Liver (tissue), 9 donors: ENCODE results near the gene CLEC16A. TPM values are rescaled to one million over a fixed set of nuclear protein-coding genes. Genes with fewer than 3 reads are reported as not detected.

ENCODE experiments used
- DNase-seq: peaks from one replicate; pipeline ENCODE4 v3.0.0-alpha.2; 2017; ENCODE audit warnings: low spot score
- H3K27ac ChIP-seq, 2 donors: one replicate each; pipeline ENCODE4 v1.7.0; 2013; ENCODE audit warnings: inconsistent platforms in 2 of 2, low read length in 2 of 2, control low read depth in 1 of 2, low read depth in 1 of 2, mild to moderate bottlenecking in 1 of 2
- H3K27me3 ChIP-seq, 4 donors: one replicate each; pipeline versions ENCODE4 v1.6.1 to v1.7.0; 2013; ENCODE audit warnings: low read length in 3 of 4, inconsistent platforms in 1 of 4, mild to moderate bottlenecking in 1 of 4, moderate library complexity in 1 of 4; ENCODE audit not compliant: control insufficient read depth in 4 of 4, insufficient read depth in 4 of 4
- H3K36me3 ChIP-seq, 4 donors: one replicate each; pipeline versions ENCODE4 v1.6.1 to v1.7.0; 2013; ENCODE audit warnings: low read length in 3 of 4, mild to moderate bottlenecking in 3 of 4, low read depth in 1 of 4, moderate library complexity in 1 of 4; ENCODE audit not compliant: control insufficient read depth in 4 of 4, insufficient read depth in 3 of 4
- H3K4me1 ChIP-seq, 4 donors: one replicate each; pipeline versions ENCODE4 v1.6.1 to v1.7.0; 2013; ENCODE audit warnings: low read length in 3 of 4, mild to moderate bottlenecking in 3 of 4, moderate library complexity in 1 of 4; ENCODE audit not compliant: control insufficient read depth in 4 of 4, insufficient read depth in 4 of 4
- H3K4me3 ChIP-seq, 3 donors: one replicate each; pipeline versions ENCODE4 v1.6.1 to v1.7.0; 2013; ENCODE audit warnings: low read length in 3 of 3, control low read depth in 1 of 3, low read depth in 1 of 3, mild to moderate bottlenecking in 1 of 3
- H3K9ac ChIP-seq, 2 donors: one replicate each; pipeline ENCODE4 v1.7.0; 2013; ENCODE audit warnings: low read length in 2 of 2, mild to moderate bottlenecking in 2 of 2, moderate library complexity in 2 of 2, control low read depth in 1 of 2, low read depth in 1 of 2
- H3K9me3 ChIP-seq, 4 donors: one replicate each; pipeline versions ENCODE4 v1.6.1 to v1.7.0; 2013; ENCODE audit warnings: low read length in 3 of 4; ENCODE audit not compliant: control insufficient read depth in 4 of 4
- EGR1 ChIP-seq, 2 donors: IDR thresholded peaks; 2 replicates each; pipeline ENCODE4 v1.6.1; 2016 to 2018; ENCODE audit warnings: antibody characterized with exemption in 2 of 2, low read depth in 2 of 2
- FOXA1 ChIP-seq: IDR thresholded peaks from 2 replicates; pipeline ENCODE4 v1.6.1; 2016; ENCODE audit warnings: antibody characterized with exemption
- FOXA2 ChIP-seq: IDR thresholded peaks from 2 replicates; pipeline ENCODE4 v1.6.1; 2016; ENCODE audit warnings: antibody characterized with exemption
- GABPA ChIP-seq, 2 donors: IDR thresholded peaks in 1 of 2; conservative IDR thresholded peaks in 1 of 2; 2 replicates each; pipeline ENCODE4 v1.6.1; 2016; ENCODE audit warnings: antibody characterized with exemption in 2 of 2, mild to moderate bottlenecking in 1 of 2, moderate library complexity in 1 of 2
- HNF4A ChIP-seq, 2 donors: conservative IDR thresholded peaks; 2 replicates each; pipeline ENCODE4 v1.6.1; 2016; ENCODE audit warnings: antibody characterized with exemption in 2 of 2, mild to moderate bottlenecking in 2 of 2
- HNF4G ChIP-seq: IDR thresholded peaks from 2 replicates; pipeline ENCODE4 v1.6.1; 2016; ENCODE audit warnings: antibody characterized with exemption
- JUND ChIP-seq, 2 donors: IDR thresholded peaks; 2 replicates each; pipeline ENCODE4 v1.6.1; 2016; ENCODE audit warnings: antibody characterized with exemption in 2 of 2
- NR2F2 ChIP-seq: IDR thresholded peaks from 2 replicates; pipeline ENCODE4 v1.6.1; 2016; ENCODE audit warnings: antibody characterized with exemption
- RAD21 ChIP-seq, 2 donors: IDR thresholded peaks; 2 replicates each; pipeline ENCODE4 v1.6.1; 2016; ENCODE audit warnings: antibody characterized with exemption in 2 of 2, mild to moderate bottlenecking in 2 of 2
- RXRA ChIP-seq, 2 donors: IDR thresholded peaks; 2 replicates each; pipeline ENCODE4 v1.6.1; 2017 to 2018; ENCODE audit warnings: antibody characterized with exemption in 2 of 2, mild to moderate bottlenecking in 1 of 2
- SP1 ChIP-seq: IDR thresholded peaks from 2 replicates; pipeline ENCODE4 v1.6.1; 2018; ENCODE audit warnings: antibody characterized with exemption, mild to moderate bottlenecking
- TAF1 ChIP-seq: conservative IDR thresholded peaks from 2 replicates; pipeline ENCODE4 v1.6.1; 2016; ENCODE audit warnings: antibody characterized with exemption, mild to moderate bottlenecking
- YY1 ChIP-seq: IDR thresholded peaks from 2 replicates; pipeline ENCODE4 v1.6.1; 2016; ENCODE audit warnings: antibody characterized with exemption, mild to moderate bottlenecking
- WGBS: extraction: QIAGEN DNeasy Blood & Tissue Kit; methylation state at CpG from one replicate; pipeline ENCODE4 v1.1.7; 2013; 5-methylcytosine and 5-hydroxymethylcytosine counted together
- polyA plus RNA-seq, 2 donors: library from polyadenylated mRNA; stranded (reverse) in 1 of 2; unstranded in 1 of 2; fragments of 200-250 nt in 1 of 2; fragments of >200 nt in 1 of 2; fragmentation: Nextera tagmentation in 1 of 2; extraction: Ambion mirVana in 1 of 2; gene quantifications; one replicate each; pipeline versions ENCODE4 v1.2.1 to v1.2.3, GENCODE V29; 2013 to 2015
- total RNA-seq, 2 donors: library from RNA; depleted of rRNA; stranded (reverse); fragments of >200 nt; gene quantifications; one replicate each; pipeline ENCODE4 v1.2.3, GENCODE V29; 2014
- TF ChIP-seq, protein P1 (sequence below): IDR thresholded peaks from 2 replicates; pipeline ENCODE4 v1.6.1; 2016; ENCODE audit warnings: antibody characterized with exemption
- TF ChIP-seq, protein P2 (sequence below): IDR thresholded peaks from 2 replicates; pipeline ENCODE4 v1.6.1; 2016; ENCODE audit warnings: antibody characterized with exemption, mild to moderate bottlenecking
- TF ChIP-seq, protein P3 (sequence below): fragments of 150-350 bp; IDR thresholded peaks from 2 replicates; pipeline ENCODE4 v1.5.1; 2017; ENCODE audit warnings: improper control_type of control experiment, low read depth, low read length; ENCODE audit not compliant: missing input control
- TF ChIP-seq, protein P4 (sequence below): IDR thresholded peaks from 2 replicates; pipeline ENCODE4 v1.6.1; 2016; ENCODE audit warnings: antibody characterized with exemption
- TF ChIP-seq, protein P5 (sequence below): IDR thresholded peaks from 2 replicates; pipeline ENCODE4 v1.6.1; 2016; ENCODE audit warnings: antibody characterized with exemption
- donor health status: healthy.
- donor health status: healthy.
- donor health status: healthy.
- donor health status: healthy.
- donor health status: healthy.

CLEC16A gene
- total and polyA plus RNA-seq, 4 donors = 9.7 to 23.0 (median 17.4) TPM

DNA sequence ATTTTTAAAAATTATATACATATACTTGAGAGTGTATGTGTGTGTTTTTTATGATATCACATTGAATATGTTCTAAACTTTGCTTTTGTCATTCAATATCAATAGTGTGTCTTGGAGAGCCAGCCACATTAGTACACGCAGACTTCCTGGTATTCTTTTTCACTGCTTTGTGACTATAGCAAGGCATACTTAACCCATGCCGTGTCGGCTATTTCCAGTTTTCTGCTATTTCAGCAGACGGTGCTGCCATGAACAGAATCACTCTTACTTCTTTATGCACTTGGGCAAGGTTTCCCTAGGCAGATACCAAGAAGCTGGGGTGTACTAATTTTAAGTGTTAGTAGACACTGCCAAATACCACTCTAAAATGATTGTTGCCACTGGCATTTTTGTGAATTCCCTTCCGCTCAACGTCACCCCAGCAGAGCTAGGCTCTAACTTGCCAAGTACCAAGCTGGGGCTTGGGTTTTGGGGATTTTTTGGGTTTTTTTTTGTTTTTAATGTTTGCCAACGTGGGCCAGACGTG is 176.8 kb downstream of the CLEC16A start (continued):
- TF ChIP-seq, protein P1, sequence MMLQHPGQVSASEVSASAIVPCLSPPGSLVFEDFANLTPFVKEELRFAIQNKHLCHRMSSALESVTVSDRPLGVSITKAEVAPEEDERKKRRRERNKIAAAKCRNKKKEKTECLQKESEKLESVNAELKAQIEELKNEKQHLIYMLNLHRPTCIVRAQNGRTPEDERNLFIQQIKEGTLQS = no peak
- no peak for TF ChIP-seq TAF1

DNA sequence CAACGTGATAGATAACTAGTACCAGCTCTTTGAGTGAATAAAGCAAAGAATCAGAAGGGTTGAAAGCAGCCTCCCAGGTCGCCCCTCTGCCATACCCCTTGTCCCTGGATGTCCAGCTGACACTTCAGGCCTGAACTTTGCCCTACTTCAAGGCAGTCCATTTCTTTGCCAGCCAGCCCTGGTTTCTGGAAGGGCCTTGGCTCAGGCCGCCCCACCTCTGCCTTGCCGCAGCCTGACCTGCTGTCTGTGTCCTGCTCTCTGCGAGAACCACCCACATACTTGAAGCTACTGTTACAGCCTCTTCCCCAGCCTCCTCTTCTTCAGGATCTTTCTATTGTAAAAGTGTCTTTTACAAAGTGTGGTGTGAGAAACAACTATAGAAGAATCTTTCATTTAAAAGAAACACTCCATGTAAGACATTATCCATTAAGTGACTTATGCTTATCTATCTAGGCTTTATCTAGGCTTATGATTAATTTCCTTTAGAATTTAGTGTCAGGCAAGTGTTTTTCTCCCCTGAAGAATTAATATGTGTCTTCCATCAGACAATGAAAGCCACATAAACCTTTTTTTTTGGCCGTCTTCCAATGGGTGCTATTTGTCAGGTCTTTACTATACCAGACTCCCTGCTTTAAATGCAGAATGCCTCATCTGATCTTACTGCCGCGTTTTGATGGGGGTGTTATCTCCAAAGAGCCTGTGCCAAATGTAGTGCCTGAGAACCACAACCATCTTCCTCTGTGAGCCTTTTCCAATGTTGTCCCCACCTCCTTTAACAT is 177.7 kb downstream of the CLEC16A start:
- no peaks in the 10 kb centered on the region for H3K27me3 ChIP-seq
- TF ChIP-seq JUND (IDR thresholded peaks at IDR 0.05) = no peak
- TF ChIP-seq EGR1 (IDR thresholded peaks at IDR 0.05; ENCODE audit: low read depth in 2 of 2) = no peak
- TF ChIP-seq, protein P1 = no peak
- TF ChIP-seq RAD21 (IDR thresholded peaks at IDR 0.05) = no peak
- TF ChIP-seq, protein P2, sequence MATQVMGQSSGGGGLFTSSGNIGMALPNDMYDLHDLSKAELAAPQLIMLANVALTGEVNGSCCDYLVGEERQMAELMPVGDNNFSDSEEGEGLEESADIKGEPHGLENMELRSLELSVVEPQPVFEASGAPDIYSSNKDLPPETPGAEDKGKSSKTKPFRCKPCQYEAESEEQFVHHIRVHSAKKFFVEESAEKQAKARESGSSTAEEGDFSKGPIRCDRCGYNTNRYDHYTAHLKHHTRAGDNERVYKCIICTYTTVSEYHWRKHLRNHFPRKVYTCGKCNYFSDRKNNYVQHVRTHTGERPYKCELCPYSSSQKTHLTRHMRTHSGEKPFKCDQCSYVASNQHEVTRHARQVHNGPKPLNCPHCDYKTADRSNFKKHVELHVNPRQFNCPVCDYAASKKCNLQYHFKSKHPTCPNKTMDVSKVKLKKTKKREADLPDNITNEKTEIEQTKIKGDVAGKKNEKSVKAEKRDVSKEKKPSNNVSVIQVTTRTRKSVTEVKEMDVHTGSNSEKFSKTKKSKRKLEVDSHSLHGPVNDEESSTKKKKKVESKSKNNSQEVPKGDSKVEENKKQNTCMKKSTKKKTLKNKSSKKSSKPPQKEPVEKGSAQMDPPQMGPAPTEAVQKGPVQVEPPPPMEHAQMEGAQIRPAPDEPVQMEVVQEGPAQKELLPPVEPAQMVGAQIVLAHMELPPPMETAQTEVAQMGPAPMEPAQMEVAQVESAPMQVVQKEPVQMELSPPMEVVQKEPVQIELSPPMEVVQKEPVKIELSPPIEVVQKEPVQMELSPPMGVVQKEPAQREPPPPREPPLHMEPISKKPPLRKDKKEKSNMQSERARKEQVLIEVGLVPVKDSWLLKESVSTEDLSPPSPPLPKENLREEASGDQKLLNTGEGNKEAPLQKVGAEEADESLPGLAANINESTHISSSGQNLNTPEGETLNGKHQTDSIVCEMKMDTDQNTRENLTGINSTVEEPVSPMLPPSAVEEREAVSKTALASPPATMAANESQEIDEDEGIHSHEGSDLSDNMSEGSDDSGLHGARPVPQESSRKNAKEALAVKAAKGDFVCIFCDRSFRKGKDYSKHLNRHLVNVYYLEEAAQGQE = no peak
- TF ChIP-seq, protein P3, sequence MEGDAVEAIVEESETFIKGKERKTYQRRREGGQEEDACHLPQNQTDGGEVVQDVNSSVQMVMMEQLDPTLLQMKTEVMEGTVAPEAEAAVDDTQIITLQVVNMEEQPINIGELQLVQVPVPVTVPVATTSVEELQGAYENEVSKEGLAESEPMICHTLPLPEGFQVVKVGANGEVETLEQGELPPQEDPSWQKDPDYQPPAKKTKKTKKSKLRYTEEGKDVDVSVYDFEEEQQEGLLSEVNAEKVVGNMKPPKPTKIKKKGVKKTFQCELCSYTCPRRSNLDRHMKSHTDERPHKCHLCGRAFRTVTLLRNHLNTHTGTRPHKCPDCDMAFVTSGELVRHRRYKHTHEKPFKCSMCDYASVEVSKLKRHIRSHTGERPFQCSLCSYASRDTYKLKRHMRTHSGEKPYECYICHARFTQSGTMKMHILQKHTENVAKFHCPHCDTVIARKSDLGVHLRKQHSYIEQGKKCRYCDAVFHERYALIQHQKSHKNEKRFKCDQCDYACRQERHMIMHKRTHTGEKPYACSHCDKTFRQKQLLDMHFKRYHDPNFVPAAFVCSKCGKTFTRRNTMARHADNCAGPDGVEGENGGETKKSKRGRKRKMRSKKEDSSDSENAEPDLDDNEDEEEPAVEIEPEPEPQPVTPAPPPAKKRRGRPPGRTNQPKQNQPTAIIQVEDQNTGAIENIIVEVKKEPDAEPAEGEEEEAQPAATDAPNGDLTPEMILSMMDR = no peak
- TF ChIP-seq HNF4A (conservative IDR thresholded peaks at IDR 0.05) = no peak
- no peak for TF ChIP-seq YY1
- no peak for TF ChIP-seq NR2F2
- TF ChIP-seq, protein P4, sequence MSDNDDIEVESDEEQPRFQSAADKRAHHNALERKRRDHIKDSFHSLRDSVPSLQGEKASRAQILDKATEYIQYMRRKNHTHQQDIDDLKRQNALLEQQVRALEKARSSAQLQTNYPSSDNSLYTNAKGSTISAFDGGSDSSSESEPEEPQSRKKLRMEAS = no peak
- TF ChIP-seq, protein P5, sequence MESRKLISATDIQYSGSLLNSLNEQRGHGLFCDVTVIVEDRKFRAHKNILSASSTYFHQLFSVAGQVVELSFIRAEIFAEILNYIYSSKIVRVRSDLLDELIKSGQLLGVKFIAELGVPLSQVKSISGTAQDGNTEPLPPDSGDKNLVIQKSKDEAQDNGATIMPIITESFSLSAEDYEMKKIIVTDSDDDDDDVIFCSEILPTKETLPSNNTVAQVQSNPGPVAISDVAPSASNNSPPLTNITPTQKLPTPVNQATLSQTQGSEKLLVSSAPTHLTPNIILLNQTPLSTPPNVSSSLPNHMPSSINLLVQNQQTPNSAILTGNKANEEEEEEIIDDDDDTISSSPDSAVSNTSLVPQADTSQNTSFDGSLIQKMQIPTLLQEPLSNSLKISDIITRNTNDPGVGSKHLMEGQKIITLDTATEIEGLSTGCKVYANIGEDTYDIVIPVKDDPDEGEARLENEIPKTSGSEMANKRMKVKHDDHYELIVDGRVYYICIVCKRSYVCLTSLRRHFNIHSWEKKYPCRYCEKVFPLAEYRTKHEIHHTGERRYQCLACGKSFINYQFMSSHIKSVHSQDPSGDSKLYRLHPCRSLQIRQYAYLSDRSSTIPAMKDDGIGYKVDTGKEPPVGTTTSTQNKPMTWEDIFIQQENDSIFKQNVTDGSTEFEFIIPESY = no peak
- TF ChIP-seq FOXA2 = no peak
- no peak for TF ChIP-seq SP1
- TF ChIP-seq RXRA (IDR thresholded peaks at IDR 0.05) = no peak
- no peak for TF ChIP-seq HNF4G
- no peak for TF ChIP-seq TAF1
- no peak for TF ChIP-seq FOXA1
- TF ChIP-seq GABPA (IDR thresholded peaks at IDR 0.05 in 1 of 2, conservative IDR thresholded peaks at IDR 0.05 in 1 of 2) = no peak
- H3K9ac ChIP-seq = no peak overlapping the region
- DNase-seq = no peak
- H3K4me3 ChIP-seq = no peak overlapping the region
- 93% methylated on average over 8 of the region's 8 CpGs for WGBS
- H3K4me1 ChIP-seq = no peaks in the 10 kb centered on the region
- no peak overlapping the region for H3K27ac ChIP-seq
- no peaks in the 10 kb centered on the region for H3K9me3 ChIP-seq
- H3K36me3 ChIP-seq = peaks cover 3 to 27% (median 15%) of the 10 kb centered on the region in 4 donors
